ENCODE measurements around the gene EXOG. TPM values are rescaled to one million over a fixed set of nuclear protein-coding genes. Genes with fewer than 3 reads are reported as not detected.

The EXOG gene
- total and polyA plus RNA-seq, 2 of the 13 experiments (the other 11 are each of a cell fraction or from before 2014, with no cell fraction given), result 5.5 to 9.5 TPM

DNA sequence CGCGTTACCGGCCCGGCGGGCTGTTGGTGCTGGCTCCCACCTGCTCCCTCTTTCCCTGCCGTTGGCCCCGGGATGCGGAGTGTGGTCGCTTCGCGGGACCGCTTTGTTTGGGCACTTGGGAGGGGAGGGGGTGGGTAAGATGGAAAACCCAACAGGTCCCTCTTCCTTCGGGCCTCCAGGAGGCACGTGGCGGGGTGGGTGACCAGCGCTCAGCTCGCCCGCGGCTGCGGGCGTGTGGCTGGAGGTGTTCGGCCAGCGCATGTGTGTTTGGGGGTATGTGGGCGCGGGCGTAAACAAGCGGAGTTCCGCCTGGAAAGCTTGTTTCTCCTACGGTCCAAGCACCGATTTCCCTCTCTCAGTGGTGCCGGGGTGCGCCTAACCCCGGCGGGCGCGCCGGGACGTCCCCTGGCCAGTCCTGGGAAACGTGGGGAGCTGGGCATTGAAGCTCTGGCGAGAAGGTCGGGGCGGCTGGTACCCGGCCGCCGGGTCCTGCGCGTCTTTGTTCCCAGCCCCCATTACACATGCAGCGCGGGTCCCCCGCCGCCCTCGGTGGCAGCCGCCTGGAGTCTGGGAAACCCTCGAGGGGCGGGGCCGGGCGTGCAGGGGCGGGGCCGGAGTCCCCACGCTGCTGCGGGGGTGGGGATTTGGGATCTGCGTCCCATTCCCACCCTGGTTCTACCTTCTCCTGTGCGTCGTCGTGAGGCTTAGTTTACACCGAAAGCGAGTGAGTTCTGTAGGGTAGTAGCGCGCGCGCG is 41.1 kb upstream of the EXOG start (continued):
- TF ChIP-seq KMT2A (CRISPR knock-in tag; IDR thresholded peaks at IDR 0.05), result peak; percentile 80; the same call in 1 of the 2 replicates
- 0 out of 2 replicates have a peak, but pooled peaks have one; percentile 27 for TF ChIP-seq SOX5 (CRISPR knock-in tag; IDR thresholded peaks at IDR 0.05; ENCODE audit: borderline replicate concordance)
- TF ChIP-seq RXRA (CRISPR knock-in tag; IDR thresholded peaks at IDR 0.05), result peak; percentile 25
- TF ChIP-seq ATAD3A (CRISPR knock-in tag; IDR thresholded peaks at IDR 0.05), result no peak
- no peak for TF ChIP-seq ZNF24 (IDR thresholded peaks at IDR 0.05)
- TF ChIP-seq SP1 (IDR thresholded peaks at IDR 0.05), result no peak
- peak; percentile 59; the same call in 1 of the 2 replicates for TF ChIP-seq SP1 (CRISPR knock-in tag; IDR thresholded peaks at IDR 0.05)
- peak; percentile 84; the same call in 1 of the 2 replicates for TF ChIP-seq ZNF678 (CRISPR knock-in tag; IDR thresholded peaks at IDR 0.05)
- TF ChIP-seq YEATS2 (CRISPR knock-in tag; IDR thresholded peaks at IDR 0.05; ENCODE audit: borderline replicate concordance), result 0 out of 2 replicates have a peak, but pooled peaks have one; percentile 20
- TF ChIP-seq GMEB1 (CRISPR knock-in tag; IDR thresholded peaks at IDR 0.05; ENCODE audit: borderline replicate concordance), result peak; percentile 63
- TF ChIP-seq MZF1 (CRISPR knock-in tag; IDR thresholded peaks at IDR 0.05; ENCODE audit: borderline replicate concordance), result no peak
- TF ChIP-seq, protein P1, sequence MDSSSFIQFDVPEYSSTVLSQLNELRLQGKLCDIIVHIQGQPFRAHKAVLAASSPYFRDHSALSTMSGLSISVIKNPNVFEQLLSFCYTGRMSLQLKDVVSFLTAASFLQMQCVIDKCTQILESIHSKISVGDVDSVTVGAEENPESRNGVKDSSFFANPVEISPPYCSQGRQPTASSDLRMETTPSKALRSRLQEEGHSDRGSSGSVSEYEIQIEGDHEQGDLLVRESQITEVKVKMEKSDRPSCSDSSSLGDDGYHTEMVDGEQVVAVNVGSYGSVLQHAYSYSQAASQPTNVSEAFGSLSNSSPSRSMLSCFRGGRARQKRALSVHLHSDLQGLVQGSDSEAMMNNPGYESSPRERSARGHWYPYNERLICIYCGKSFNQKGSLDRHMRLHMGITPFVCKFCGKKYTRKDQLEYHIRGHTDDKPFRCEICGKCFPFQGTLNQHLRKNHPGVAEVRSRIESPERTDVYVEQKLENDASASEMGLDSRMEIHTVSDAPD (CRISPR knock-in tag; IDR thresholded peaks at IDR 0.05), result no peak
- no peak for TF ChIP-seq ZNF660 (CRISPR knock-in tag; IDR thresholded peaks at IDR 0.05; ENCODE audit: borderline replicate concordance, low read depth)
- TF ChIP-seq KDM2A (CRISPR knock-in tag; IDR thresholded peaks at IDR 0.05; ENCODE audit: borderline replicate concordance, low read depth), result peak; percentile 74; the same call in 1 of the 2 replicates
- no peak for TF ChIP-seq ZNF207 (IDR thresholded peaks at IDR 0.05; ENCODE audit: borderline replicate concordance)
- TF ChIP-seq DMAP1 (CRISPR knock-in tag; IDR thresholded peaks at IDR 0.05), result 0 out of 2 replicates have a peak, but pooled peaks have one; percentile 18
- peak; percentile 75; the same call in 1 of the 2 replicates for TF ChIP-seq SPEN (CRISPR knock-in tag; IDR thresholded peaks at IDR 0.05; ENCODE audit: low read depth)
- TF ChIP-seq, protein P2, sequence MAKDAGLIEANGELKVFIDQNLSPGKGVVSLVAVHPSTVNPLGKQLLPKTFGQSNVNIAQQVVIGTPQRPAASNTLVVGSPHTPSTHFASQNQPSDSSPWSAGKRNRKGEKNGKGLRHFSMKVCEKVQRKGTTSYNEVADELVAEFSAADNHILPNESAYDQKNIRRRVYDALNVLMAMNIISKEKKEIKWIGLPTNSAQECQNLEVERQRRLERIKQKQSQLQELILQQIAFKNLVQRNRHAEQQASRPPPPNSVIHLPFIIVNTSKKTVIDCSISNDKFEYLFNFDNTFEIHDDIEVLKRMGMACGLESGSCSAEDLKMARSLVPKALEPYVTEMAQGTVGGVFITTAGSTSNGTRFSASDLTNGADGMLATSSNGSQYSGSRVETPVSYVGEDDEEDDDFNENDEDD (CRISPR knock-in tag; IDR thresholded peaks at IDR 0.05; ENCODE audit: borderline replicate concordance), result peak; percentile 87; the same call in 1 of the 2 replicates
